ENCODE results near the gene EPHA3.

DNA sequence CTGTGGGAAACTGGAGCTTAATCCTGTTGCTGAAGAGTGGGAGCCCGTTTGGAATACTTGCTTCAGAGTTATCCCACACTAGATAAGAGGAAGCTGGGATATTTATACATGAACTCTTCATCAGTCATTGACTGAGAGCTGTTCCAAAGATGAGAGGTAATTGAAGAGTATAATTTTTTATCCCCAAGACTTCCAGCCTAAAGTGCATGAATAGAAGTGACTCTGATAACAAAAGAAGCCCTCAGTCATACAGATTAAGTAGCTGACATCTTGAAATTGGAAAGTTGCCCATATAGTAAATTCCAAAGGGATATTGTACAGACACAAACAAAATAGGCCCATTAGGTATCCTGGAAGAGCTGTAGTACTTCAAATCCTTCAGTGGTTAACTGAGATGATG, 268.0 kb downstream of the EPHA3 start:
- TF ChIP-seq, protein P1, sequence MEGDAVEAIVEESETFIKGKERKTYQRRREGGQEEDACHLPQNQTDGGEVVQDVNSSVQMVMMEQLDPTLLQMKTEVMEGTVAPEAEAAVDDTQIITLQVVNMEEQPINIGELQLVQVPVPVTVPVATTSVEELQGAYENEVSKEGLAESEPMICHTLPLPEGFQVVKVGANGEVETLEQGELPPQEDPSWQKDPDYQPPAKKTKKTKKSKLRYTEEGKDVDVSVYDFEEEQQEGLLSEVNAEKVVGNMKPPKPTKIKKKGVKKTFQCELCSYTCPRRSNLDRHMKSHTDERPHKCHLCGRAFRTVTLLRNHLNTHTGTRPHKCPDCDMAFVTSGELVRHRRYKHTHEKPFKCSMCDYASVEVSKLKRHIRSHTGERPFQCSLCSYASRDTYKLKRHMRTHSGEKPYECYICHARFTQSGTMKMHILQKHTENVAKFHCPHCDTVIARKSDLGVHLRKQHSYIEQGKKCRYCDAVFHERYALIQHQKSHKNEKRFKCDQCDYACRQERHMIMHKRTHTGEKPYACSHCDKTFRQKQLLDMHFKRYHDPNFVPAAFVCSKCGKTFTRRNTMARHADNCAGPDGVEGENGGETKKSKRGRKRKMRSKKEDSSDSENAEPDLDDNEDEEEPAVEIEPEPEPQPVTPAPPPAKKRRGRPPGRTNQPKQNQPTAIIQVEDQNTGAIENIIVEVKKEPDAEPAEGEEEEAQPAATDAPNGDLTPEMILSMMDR (IDR thresholded peaks at IDR 0.05; ENCODE audit: insufficient read depth, low read length) = no peak
- TF ChIP-seq POLR2AphosphoS5 (IDR thresholded peaks at IDR 0.05; ENCODE audit: low read depth) (no peak), GABPA (IDR thresholded peaks at IDR 0.05; ENCODE audit: low read depth) (no peak), REST (IDR thresholded peaks at IDR 0.05; ENCODE audit: insufficient replicate concordance, low read depth) (no peak)

Measured in HL-60 (cell line).